Stimulated activated naive B cell treated with anti-CD40 and anti-IgM and Interleukin-4, amounts not matched to agents 10 μg/mL and 1 μg/mL and 100 μg/mL, for 72 hours (primary cell): ENCODE measurements around the gene TBPL2.
"Not testable (repeated sequence)": the region's sequence is repeated elsewhere in the genome, so short reads cannot be mapped to it uniquely, and the experiment has no call there.

Experiments used
- ATAC-seq, 2 donors: fragments of 150-1000 bp; cut with Tn5 transposase; replicated peaks; 2 replicates each; pipeline ENCODE4 v1.10.0; 2021; ENCODE audit warnings: moderate library complexity in 1 of 2
- DNase-seq: peaks from one replicate; pipeline ENCODE4 v3.0.0; 2021
- H3K27ac Mint-ChIP-seq: one replicate; pipeline ENCODE4 v1.8.0; 2022; ENCODE audit warnings: mild to moderate bottlenecking, mixed read lengths
- H3K27me3 Mint-ChIP-seq, 2 donors: one replicate each; pipeline ENCODE4 v1.8.0; 2022; ENCODE audit warnings: mixed read lengths in 2 of 2
- H3K36me3 Mint-ChIP-seq, 2 donors: one replicate each; pipeline ENCODE4 v1.8.0; 2022; ENCODE audit warnings: mixed read lengths in 2 of 2, mild to moderate bottlenecking in 1 of 2
- H3K4me1 Mint-ChIP-seq, 2 donors: one replicate each; pipeline ENCODE4 v1.8.0; 2022; ENCODE audit warnings: mixed read lengths in 2 of 2, mild to moderate bottlenecking in 1 of 2
- H3K4me3 Mint-ChIP-seq, 2 donors: one replicate each; pipeline ENCODE4 v1.8.0; 2022; ENCODE audit warnings: mild to moderate bottlenecking in 2 of 2, mixed read lengths in 2 of 2, moderate library complexity in 1 of 2
- H3K9me3 Mint-ChIP-seq, 2 donors: one replicate each; pipeline ENCODE4 v1.8.0; 2022; ENCODE audit warnings: mixed read lengths in 2 of 2, mild to moderate bottlenecking in 1 of 2

Gene TBPL2

GRCh38 chr14:55410876-55411275, 29.5 kb downstream of the TBPL2 start:
- Mint-ChIP-seq H3K9me3 (no peaks in the 10 kb centered on the region), H3K4me1 (peaks cover 12 to 39% of the 10 kb centered on the region in 2 donors), H3K27ac (peak overlapping the region; percentile 95), H3K4me3 (peak overlapping the region; percentile 92 to 96), H3K27me3 (peaks cover 5 to 8% of the 10 kb centered on the region in 2 donors), H3K36me3 (peaks cover 2 to 4% of the 10 kb centered on the region in 2 donors)
- ATAC-seq (no peak), DNase-seq (no peak)

GRCh38 chr14:55404173-55404854, 36.1 kb downstream of the TBPL2 start:
- Mint-ChIP-seq H3K27me3 (no peaks in the 10 kb centered on the region), H3K9me3 (no peaks in the 10 kb centered on the region), H3K27ac (no peak overlapping the region), H3K4me1 (peaks cover 10 to 23% of the 10 kb centered on the region in 2 donors), H3K4me3 (no peak overlapping the region), H3K36me3 (peaks cover 2 to 4% of the 10 kb centered on the region in 2 donors)
- DNase-seq: no peak
- no peak for ATAC-seq

- no peaks in the 10 kb centered on the region for H3K9me3 Mint-ChIP-seq
- ATAC-seq (no peak), DNase-seq (no peak)
- no peak overlapping the region for H3K4me3 Mint-ChIP-seq
- peaks cover 8 to 10% of the 10 kb centered on the region in 2 donors for H3K4me1 Mint-ChIP-seq
- H3K27me3 Mint-ChIP-seq: no peaks in the 10 kb centered on the region
- H3K36me3 Mint-ChIP-seq: peaks cover 6 to 8% of the 10 kb centered on the region in 2 donors
- H3K27ac Mint-ChIP-seq: no peak overlapping the region
These were observed 38.7 kb downstream of the TBPL2 start for GRCh38 chr14:55401751-55402150.

DNA sequence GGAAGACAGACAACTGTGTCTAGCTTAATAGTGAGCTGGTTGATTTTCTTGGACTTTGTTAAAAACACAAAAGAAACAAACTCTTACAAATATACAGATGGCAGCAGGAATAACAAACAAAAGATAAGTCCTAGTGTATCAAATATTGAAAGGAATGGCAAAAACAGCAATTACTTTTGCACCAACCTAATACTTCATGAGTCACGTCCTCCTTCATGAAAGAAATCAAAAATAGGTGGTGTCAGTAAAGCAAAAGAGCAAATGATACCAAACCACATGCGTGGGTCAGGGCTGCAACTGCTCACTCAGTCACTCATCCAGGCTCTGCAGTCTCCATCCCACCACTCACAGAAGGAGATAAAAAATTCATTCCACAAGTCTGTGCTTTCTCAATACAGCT, 40.6 kb downstream of the TBPL2 start:
- no peaks in the 10 kb centered on the region for H3K9me3 Mint-ChIP-seq
- H3K4me1 Mint-ChIP-seq: peaks cover 8 to 9% of the 10 kb centered on the region in 2 donors
- no peak overlapping the region for H3K4me3 Mint-ChIP-seq
- H3K27ac Mint-ChIP-seq: no peak overlapping the region
- peaks cover 13 to 18% of the 10 kb centered on the region in 2 donors for H3K36me3 Mint-ChIP-seq
- ATAC-seq (no peak), DNase-seq (no peak)
- no peaks in the 10 kb centered on the region for H3K27me3 Mint-ChIP-seq

DNA sequence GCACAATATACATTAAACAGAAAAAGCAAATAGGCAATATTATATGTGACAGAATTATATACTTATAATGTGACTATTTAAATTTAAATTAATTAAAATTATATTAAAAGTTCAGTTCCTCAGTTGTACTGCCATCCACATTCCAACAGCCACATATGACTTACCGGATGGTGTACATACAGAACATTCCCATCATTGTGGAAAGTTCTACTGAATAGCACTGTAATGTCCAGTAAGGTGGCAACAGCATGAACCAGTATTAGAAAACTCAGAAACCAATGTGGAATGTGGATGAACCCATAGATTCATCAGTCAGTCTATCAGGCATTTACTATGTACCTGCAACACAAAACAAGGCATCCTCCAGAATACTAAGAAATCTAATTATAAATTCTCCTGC, 41.2 kb downstream of the TBPL2 start:
- H3K9me3 Mint-ChIP-seq: no peaks in the 10 kb centered on the region
- H3K4me3 Mint-ChIP-seq: no peak overlapping the region
- H3K27me3 Mint-ChIP-seq: no peaks in the 10 kb centered on the region
- H3K27ac Mint-ChIP-seq: no peak overlapping the region
- no peak for DNase-seq
- ATAC-seq: no peak
- H3K4me1 Mint-ChIP-seq: peaks cover 3 to 7% of the 10 kb centered on the region in 2 donors
- H3K36me3 Mint-ChIP-seq: peaks cover 15 to 19% of the 10 kb centered on the region in 2 donors

- H3K36me3 Mint-ChIP-seq: peaks cover 15 to 19% of the 10 kb centered on the region in 2 donors
- peak overlapping the region; percentile 37 for H3K27ac Mint-ChIP-seq
- peaks cover 0 to 7% of the 10 kb centered on the region in 2 donors for H3K4me1 Mint-ChIP-seq
- H3K4me3 Mint-ChIP-seq: no peak overlapping the region
- DNase-seq (no peak), ATAC-seq (no peak)
- H3K27me3 Mint-ChIP-seq: no peaks in the 10 kb centered on the region
- H3K9me3 Mint-ChIP-seq: no peaks in the 10 kb centered on the region
These were observed 41.7 kb downstream of the TBPL2 start for GRCh38 chr14:55398679-55399078.

- no peak for ATAC-seq
- Mint-ChIP-seq H3K9me3 (no peaks in the 10 kb centered on the region), H3K4me1 (peaks cover 0 to 5% of the 10 kb centered on the region in 2 donors), H3K4me3 (no peak overlapping the region), H3K36me3 (peaks cover 27 to 28% of the 10 kb centered on the region in 2 donors), H3K27ac (no peak overlapping the region), H3K27me3 (no peaks in the 10 kb centered on the region)
- DNase-seq: no peak
These were observed 51.1 kb downstream of the TBPL2 start for GRCh38 chr14:55389330-55389729.

DNA sequence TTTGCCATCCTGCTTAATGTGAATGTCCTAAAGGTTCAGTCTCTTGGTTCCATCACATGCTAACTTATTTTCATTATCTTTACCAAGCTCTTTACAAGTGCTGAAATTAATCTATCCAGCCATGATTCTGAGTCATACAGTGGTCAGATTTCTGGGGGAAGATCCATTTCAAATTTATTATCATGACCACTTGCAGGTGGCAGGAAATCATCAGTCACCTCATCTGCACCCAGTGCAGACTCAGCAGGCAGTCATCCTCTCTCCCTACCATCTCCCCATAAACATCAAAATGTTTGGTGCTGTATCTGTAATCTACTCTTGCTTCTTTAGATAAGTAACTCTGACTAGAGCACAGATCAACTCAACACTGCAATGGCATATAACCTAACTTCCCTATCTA, 52.3 kb downstream of the TBPL2 start:
- DNase-seq (no peak), ATAC-seq (no peak)
- Mint-ChIP-seq H3K36me3 (peaks cover 31 to 34% of the 10 kb centered on the region in 2 donors), H3K9me3 (no peaks in the 10 kb centered on the region), H3K27ac (no peak overlapping the region), H3K27me3 (no peaks in the 10 kb centered on the region), H3K4me3 (no peak overlapping the region), H3K4me1 (peaks cover 0 to 5% of the 10 kb centered on the region in 2 donors)

- ATAC-seq: no peak
- Mint-ChIP-seq H3K4me3 (no peak overlapping the region), H3K27ac (no peak overlapping the region), H3K27me3 (no peaks in the 10 kb centered on the region), H3K4me1 (peaks cover 0 to 5% of the 10 kb centered on the region in 2 donors), H3K9me3 (no peaks in the 10 kb centered on the region), H3K36me3 (peaks cover 31 to 32% of the 10 kb centered on the region in 2 donors)
- DNase-seq: no peak
These were observed 53.3 kb downstream of the TBPL2 start for GRCh38 chr14:55387121-55387520.

DNA sequence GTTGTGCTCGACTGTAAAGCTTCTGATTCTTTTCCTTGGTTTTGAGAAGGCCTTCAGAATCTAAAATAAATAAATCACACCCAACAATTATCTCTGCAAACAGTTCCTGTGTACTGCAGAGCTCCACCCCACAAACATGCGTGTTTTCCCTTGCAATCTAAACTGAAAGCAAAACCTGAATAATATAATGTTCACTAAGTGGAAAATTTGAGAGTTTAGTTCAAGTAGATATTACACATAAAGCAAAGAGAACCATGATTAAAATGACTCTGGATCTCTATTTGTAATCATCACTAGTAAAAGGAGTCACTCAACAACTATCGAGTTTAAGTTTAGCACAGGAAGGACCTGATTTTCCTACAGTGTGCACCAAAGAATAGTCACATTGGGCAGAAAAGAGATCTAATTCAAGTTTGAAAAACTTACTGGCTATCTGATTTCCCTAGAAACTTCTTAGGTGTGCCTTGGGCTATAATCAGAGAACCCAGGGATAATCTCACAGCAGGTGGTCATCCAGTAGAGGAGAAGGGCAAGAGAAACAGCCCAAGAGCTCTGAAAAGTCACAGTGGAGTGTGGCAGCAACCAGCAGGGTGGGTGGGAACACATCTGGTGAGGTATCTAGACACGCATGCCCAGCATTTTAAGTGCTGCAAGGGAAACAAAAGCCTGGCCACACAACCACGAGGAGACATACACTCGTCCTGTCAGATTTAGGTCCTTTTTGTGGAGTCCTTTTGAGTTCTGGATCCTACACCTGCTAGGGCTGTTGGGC, 54.2 kb downstream of the TBPL2 start:
- H3K4me1 Mint-ChIP-seq: peaks cover 0 to 5% of the 10 kb centered on the region in 2 donors

GRCh38 chr14:55384536-55384935, 55.9 kb downstream of the TBPL2 start:
- H3K27me3 Mint-ChIP-seq: no peaks in the 10 kb centered on the region
- ATAC-seq: no peak
- H3K36me3 Mint-ChIP-seq: peaks cover 34 to 41% of the 10 kb centered on the region in 2 donors
- no peak for DNase-seq
- H3K4me3 Mint-ChIP-seq: no peak overlapping the region
- H3K9me3 Mint-ChIP-seq: no peaks in the 10 kb centered on the region
- peaks cover 0 to 5% of the 10 kb centered on the region in 2 donors for H3K4me1 Mint-ChIP-seq
- no peak overlapping the region for H3K27ac Mint-ChIP-seq

More for the DNA sequence above, 54.2 kb downstream of the TBPL2 start:
- DNase-seq (no peak), ATAC-seq (no peak)
- Mint-ChIP-seq H3K27ac (no peak overlapping the region), H3K9me3 (no peaks in the 10 kb centered on the region), H3K4me3 (no peak overlapping the region), H3K27me3 (no peaks in the 10 kb centered on the region), H3K36me3 (peaks cover 37% of the 10 kb centered on the region in 2 donors)

DNA sequence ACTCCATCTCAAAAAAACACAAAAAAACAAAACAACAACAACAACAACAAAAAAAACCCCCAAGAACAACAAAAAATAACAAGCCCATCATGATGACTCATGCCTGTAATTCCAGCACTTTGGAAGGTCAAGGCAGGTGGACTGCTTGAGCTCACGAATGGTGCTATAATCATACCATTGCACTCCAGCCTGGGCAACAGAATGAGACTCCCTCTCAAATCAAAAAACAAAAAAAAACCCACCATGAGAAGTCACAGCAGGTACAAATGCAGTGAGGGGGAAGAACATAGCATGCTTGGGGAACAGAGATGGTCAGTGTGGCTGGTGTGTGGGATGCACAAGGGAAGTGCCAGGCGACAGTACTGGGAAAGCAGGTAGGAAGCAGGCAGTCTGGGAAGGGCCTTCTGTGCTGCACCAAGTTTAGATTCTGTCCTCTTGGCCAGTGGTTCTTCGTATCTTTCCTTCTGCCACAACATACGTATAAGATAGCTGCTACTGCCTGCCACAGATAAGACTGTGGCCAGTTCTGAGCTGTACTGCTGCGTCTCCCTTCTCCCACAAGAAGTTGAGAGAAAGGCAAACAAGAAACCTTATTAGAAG, 56.8 kb downstream of the TBPL2 start:
- H3K36me3 Mint-ChIP-seq: peaks cover 34 to 42% of the 10 kb centered on the region in 2 donors
- H3K27me3 Mint-ChIP-seq: no peaks in the 10 kb centered on the region
- H3K4me1 Mint-ChIP-seq: peaks cover 0 to 5% of the 10 kb centered on the region in 2 donors
- H3K27ac Mint-ChIP-seq: no peak overlapping the region
- no peak overlapping the region for H3K4me3 Mint-ChIP-seq
- H3K9me3 Mint-ChIP-seq: no peaks in the 10 kb centered on the region
- ATAC-seq: no peak
- DNase-seq: no peak

GRCh38 chr14:55383056-55383466, 57.4 kb downstream of the TBPL2 start:
- H3K27ac Mint-ChIP-seq: peak overlapping the region; percentile 74
- not testable (repeated sequence) for H3K4me1 Mint-ChIP-seq, ATAC-seq

GRCh38 chr14:55382483-55382882, 57.9 kb downstream of the TBPL2 start:
- ATAC-seq (no peak), DNase-seq (no peak)
- Mint-ChIP-seq H3K4me3 (no peak overlapping the region), H3K36me3 (peaks cover 34 to 46% of the 10 kb centered on the region in 2 donors), H3K27me3 (no peaks in the 10 kb centered on the region), H3K4me1 (peaks cover 0 to 5% of the 10 kb centered on the region in 2 donors), H3K9me3 (no peaks in the 10 kb centered on the region), H3K27ac (no peak overlapping the region)

More at GRCh38 chr14:55383056-55383466, 57.4 kb downstream of the TBPL2 start:
- not testable (repeated sequence) for H3K9me3 Mint-ChIP-seq, DNase-seq, H3K4me3 Mint-ChIP-seq, H3K27me3 Mint-ChIP-seq
- H3K36me3 Mint-ChIP-seq: peaks cover 33 to 44% of the 10 kb centered on the region in 2 donors
